Measurements from ENCODE around the gene TEKT4. TPM values are rescaled to one million over a fixed set of nuclear protein-coding genes. Genes with fewer than 3 reads are reported as not detected.

The TEKT4 gene
- total RNA-seq, 1 donor from 2014 or later: under 0.01 TPM

DNA sequence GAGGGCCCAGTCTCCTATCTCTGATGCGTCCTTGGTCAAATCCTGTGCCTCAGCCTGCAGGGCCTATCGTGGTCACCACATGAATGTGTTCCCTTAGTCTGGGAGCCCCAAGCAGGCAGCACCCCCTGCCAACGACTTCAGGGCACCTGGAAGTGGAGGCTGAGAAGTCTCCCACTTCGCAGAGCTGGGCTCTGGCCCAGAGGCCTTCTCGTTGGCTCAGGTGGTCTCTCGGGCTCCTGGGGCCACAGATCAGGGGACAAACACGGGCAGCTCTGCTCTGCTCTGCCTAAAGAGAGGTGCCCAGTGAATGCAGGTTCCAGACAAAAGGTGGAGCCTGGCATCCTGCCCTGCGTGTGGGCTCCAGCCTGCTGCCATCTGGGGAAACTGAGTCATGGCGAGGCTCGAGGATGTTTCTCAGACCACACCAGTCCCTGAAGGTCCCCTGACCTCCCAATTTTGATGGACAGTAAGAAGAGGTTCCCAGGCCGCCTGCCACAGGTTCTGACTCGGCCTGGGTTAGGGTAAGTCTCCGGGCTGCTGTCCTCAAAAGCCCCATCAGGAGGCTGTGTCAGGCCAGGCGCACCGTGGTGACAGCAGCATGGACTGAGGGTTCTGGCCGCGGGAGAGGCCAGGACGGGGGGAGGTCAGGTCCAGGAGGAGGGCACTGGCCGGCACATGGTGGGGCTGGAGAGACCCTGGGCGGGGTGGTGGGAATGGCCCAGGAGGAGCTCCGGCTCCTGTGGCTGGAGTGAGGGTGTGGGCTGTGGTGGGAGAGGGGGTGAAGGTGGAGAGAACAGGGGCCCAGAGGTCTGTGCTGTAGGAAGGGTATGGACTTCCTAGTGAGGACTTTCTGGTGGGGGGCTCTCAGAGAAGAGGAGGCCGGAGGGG lies 1.4 kb upstream of the TEKT4 start:
- Histone ChIP-seq H3K27me3 (ENCODE audit: control insufficient read depth in 3 of 3, insufficient read depth in 3 of 3, low read length in 3 of 3) (peaks cover 14 to 41% (median 40%) of the 10 kb centered on the region in 3 donors), H3K4me3 (ENCODE audit: low read length in 3 of 3) (no peak overlapping the region), H3K36me3 (ENCODE audit: control insufficient read depth in 3 of 3, insufficient read depth in 3 of 3, low read length in 3 of 3) (no peaks in the 10 kb centered on the region), H3K27ac (ENCODE audit: low read depth, low read length) (no peak overlapping the region), H3K9me3 (ENCODE audit: control insufficient read depth in 3 of 3, low read length in 3 of 3) (no peaks in the 10 kb centered on the region), H3K9ac (ENCODE audit: low read depth in 1 of 3, low read length in 3 of 3) (no peak overlapping the region), H3K4me1 (ENCODE audit: control insufficient read depth in 3 of 3, insufficient read depth in 3 of 3, low read length in 3 of 3) (no peaks in the 10 kb centered on the region)

DNA sequence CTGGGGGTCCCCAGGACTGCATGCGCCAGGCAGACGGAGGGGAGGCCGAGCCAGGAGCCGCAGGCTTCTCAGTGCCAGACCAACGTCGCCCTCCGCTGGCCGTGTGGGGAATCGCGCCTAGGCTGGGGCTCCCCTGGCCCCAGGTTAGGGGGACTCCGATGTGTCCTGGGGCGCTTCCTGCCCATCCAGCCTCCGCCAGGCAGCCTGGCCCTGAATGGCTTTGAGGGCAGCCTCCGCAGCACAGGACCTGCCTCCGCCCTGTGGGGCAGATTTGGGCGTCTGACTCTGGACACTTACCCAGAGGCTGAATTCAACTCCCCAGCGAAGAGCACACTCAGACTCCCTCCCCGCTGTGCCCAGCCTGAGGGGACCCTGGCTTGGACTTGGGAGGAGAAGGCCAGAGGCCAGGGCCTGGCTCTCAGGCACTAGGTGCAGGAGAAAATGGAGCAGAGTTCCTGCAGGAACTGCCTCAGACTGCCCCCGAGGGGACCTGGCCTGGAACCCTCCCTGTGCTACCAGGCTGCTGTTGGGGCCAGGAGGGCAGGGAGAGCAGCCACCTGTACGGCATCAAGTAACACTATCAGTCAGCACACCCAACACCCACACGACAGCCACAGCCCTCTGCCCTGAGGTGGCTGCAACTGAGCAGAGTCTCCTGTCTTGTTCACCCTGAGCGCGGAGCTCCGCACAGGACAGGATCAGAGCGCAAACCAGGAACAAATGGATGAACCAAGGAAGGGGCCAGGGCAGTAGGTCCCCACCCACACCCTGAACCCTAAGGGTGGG lies 597 bp upstream of the TEKT4 start:
- no peak overlapping the region for H3K27ac ChIP-seq (ENCODE audit: low read depth, low read length)
- H3K4me1 ChIP-seq (ENCODE audit: control insufficient read depth in 3 of 3, insufficient read depth in 3 of 3, low read length in 3 of 3): no peaks in the 10 kb centered on the region
- H3K4me3 ChIP-seq (ENCODE audit: low read length in 3 of 3): no peak overlapping the region
- no peaks in the 10 kb centered on the region for H3K36me3 ChIP-seq (ENCODE audit: control insufficient read depth in 3 of 3, insufficient read depth in 3 of 3, low read length in 3 of 3)
- peaks cover 14 to 46% (median 46%) of the 10 kb centered on the region in 3 donors for H3K27me3 ChIP-seq (ENCODE audit: control insufficient read depth in 3 of 3, insufficient read depth in 3 of 3, low read length in 3 of 3)
- H3K9me3 ChIP-seq (ENCODE audit: control insufficient read depth in 3 of 3, low read length in 3 of 3): no peaks in the 10 kb centered on the region
- H3K9ac ChIP-seq (ENCODE audit: low read depth in 1 of 3, low read length in 3 of 3): no peak overlapping the region

DNA sequence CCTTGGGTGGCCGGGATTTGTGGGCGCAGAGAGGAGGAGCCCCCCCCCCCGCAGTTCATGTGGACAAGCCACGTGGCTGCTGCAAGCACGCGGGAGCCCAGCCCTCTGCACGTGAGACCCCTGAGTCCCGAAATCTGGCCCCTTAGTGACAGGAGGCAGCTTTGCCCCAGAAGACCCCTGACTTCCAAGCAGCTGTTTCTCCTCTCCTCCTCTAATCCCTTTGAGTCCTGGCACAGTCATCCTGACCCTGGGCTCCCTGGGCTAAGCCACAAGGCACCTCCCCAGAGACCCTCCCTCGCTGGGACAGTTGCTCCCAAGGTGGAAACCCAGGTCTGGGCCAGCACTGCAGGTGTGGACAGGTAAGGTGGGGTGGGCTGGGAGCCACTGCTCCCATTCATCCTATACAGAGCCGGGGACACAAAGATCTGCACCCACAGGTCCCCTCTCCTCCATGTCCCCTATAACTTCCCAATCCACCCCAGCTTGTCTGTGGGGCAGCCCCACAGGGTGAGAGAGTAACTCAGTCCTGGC lies 923 bp downstream of the TEKT4 start:
- no peak overlapping the region for H3K27ac ChIP-seq (ENCODE audit: low read depth, low read length)
- H3K27me3 ChIP-seq (ENCODE audit: control insufficient read depth in 3 of 3, insufficient read depth in 3 of 3, low read length in 3 of 3): peaks cover 16 to 48% (median 46%) of the 10 kb centered on the region in 3 donors
- H3K9ac ChIP-seq (ENCODE audit: low read depth in 1 of 3, low read length in 3 of 3): no peak overlapping the region
- no peaks in the 10 kb centered on the region for H3K36me3 ChIP-seq (ENCODE audit: control insufficient read depth in 3 of 3, insufficient read depth in 3 of 3, low read length in 3 of 3)
- no peak overlapping the region for H3K4me3 ChIP-seq (ENCODE audit: low read length in 3 of 3)
- no peaks in the 10 kb centered on the region for H3K4me1 ChIP-seq (ENCODE audit: control insufficient read depth in 3 of 3, insufficient read depth in 3 of 3, low read length in 3 of 3)
- H3K9me3 ChIP-seq (ENCODE audit: control insufficient read depth in 3 of 3, low read length in 3 of 3): no peaks in the 10 kb centered on the region

DNA sequence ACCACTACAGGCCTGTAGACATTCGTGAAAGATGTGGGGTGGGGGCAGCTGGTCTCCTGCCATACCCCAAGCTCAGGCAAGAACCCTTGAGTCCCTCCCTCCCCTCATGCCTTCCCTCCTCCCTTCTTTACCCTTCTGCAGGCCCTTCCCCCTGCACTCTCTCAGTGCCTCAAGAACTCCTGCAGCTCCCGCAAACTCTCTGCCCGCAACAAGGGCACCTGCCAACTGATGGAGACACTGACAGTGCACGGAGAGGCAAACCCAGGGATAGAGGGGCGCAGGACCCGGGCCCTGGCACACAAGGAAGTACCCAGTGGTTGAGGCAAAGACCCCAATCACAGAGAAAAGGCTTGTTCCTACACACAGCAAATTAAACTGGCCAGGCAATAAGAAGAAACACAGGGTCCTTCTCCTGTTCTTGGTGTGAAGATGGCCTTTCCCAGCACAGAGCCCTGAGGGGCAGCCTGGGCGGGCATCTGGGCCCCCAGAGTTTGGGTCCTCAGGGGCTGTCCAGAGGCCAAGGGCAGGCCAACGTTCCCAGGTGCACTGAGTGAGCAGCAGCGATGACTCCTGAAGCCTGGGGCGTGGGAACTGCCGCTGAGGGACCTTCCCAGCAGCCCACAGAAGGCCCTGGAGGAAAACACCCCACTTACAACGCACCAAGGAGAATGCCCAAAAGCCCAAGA lies 1.6 kb downstream of the TEKT4 start:
- Histone ChIP-seq H3K4me1 (ENCODE audit: control insufficient read depth in 3 of 3, insufficient read depth in 3 of 3, low read length in 3 of 3) (no peaks in the 10 kb centered on the region), H3K9ac (ENCODE audit: low read depth in 1 of 3, low read length in 3 of 3) (no peak overlapping the region), H3K27ac (ENCODE audit: low read depth, low read length) (no peak overlapping the region), H3K9me3 (ENCODE audit: control insufficient read depth in 3 of 3, low read length in 3 of 3) (no peaks in the 10 kb centered on the region), H3K4me3 (ENCODE audit: low read length in 3 of 3) (no peak overlapping the region), H3K36me3 (ENCODE audit: control insufficient read depth in 3 of 3, insufficient read depth in 3 of 3, low read length in 3 of 3) (no peaks in the 10 kb centered on the region), H3K27me3 (ENCODE audit: control insufficient read depth in 3 of 3, insufficient read depth in 3 of 3, low read length in 3 of 3) (peaks cover 16 to 48% (median 46%) of the 10 kb centered on the region in 3 donors)

DNA sequence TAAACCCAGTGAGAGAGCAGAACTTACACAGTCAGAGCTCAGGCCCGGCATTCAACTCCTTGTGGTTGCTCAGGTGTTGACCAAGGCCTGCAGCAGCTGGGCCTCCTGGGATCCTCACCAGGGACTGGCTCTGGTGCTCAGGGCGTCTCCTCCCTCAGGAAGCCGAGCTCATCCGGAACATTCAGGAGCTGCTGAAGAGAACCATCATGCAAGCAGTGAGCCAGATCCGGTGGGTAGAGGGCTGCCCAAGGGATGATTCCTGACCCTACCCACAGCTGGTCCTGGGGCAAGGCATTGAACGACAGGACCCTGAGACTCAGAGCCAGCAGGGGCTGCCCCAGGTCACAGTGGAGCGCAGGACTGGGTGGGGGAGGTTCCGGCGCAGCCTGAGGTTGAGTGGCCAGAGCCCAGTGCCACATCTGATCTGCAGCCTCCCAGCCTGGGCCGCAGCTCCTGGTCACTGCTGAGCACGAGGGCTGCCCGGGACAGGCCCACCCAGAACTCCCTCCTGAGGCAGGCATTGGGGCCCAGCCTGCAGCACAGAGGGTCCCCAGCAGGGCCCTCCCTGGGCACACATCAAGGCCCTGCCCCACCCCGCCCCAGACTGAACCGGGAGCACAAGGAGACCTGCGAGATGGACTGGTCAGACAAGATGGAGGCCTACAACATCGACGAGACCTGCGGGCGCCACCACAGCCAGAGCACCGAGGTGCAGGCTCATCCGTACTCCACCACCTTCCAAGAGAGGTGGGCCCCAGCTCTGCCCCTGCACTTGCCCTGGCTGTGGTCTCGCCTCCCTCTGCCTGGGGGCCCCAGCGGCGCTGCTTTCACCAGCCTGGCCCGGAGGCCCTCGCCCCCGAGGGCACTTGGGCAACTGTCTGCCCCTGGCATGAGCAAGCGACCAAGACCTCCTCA lies 2.4 kb downstream of the TEKT4 start:
- Histone ChIP-seq H3K9me3 (ENCODE audit: control insufficient read depth in 3 of 3, low read length in 3 of 3) (no peaks in the 10 kb centered on the region), H3K4me1 (ENCODE audit: control insufficient read depth in 3 of 3, insufficient read depth in 3 of 3, low read length in 3 of 3) (no peaks in the 10 kb centered on the region), H3K27me3 (ENCODE audit: control insufficient read depth in 3 of 3, insufficient read depth in 3 of 3, low read length in 3 of 3) (peaks cover 16 to 48% (median 46%) of the 10 kb centered on the region in 3 donors), H3K9ac (ENCODE audit: low read depth in 1 of 3, low read length in 3 of 3) (no peak overlapping the region), H3K4me3 (ENCODE audit: low read length in 3 of 3) (no peak overlapping the region), H3K27ac (ENCODE audit: low read depth, low read length) (no peak overlapping the region), H3K36me3 (ENCODE audit: control insufficient read depth in 3 of 3, insufficient read depth in 3 of 3, low read length in 3 of 3) (no peaks in the 10 kb centered on the region)

DNA sequence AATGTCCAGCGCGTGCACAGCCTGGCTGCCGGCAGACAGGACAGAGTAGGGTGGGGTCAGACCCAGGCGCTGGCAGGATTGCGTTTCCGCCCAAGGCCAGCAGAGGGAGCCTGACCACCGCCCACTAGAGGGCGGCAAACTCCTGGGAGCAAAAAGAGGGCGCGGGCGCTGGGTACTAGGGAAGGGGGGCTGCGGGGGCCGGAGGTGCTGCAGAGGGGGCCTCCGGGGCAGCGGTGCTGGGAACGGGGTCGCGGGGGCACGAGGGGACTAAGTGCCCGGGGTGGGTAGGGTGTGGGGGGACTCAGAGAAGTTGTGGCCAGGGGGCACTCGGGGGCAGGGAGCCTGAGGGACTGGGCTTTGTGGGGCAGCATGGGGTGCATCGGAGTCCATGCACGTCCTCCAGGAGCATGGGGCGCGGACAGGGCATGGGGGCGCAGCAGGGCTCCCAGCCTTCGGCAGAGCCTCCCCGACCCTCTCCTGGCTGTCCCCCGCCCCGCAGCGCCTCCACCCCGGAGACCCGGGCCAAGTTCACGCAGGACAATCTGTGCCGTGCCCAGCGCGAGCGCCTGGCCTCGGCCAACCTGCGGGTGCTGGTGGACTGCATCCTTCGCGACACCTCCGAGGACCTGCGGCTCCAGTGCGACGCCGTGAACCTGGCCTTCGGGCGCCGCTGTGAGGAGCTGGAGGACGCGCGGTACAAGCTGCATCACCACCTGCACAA lies 3.2 kb downstream of the TEKT4 start:
- Histone ChIP-seq H3K9ac (ENCODE audit: low read depth in 1 of 3, low read length in 3 of 3) (no peak overlapping the region), H3K9me3 (ENCODE audit: control insufficient read depth in 3 of 3, low read length in 3 of 3) (no peaks in the 10 kb centered on the region), H3K4me3 (ENCODE audit: low read length in 3 of 3) (no peak overlapping the region), H3K36me3 (ENCODE audit: control insufficient read depth in 3 of 3, insufficient read depth in 3 of 3, low read length in 3 of 3) (no peaks in the 10 kb centered on the region), H3K27me3 (ENCODE audit: control insufficient read depth in 3 of 3, insufficient read depth in 3 of 3, low read length in 3 of 3) (peaks cover 16 to 44% (median 41%) of the 10 kb centered on the region in 3 donors), H3K27ac (ENCODE audit: low read depth, low read length) (no peak overlapping the region), H3K4me1 (ENCODE audit: control insufficient read depth in 3 of 3, insufficient read depth in 3 of 3, low read length in 3 of 3) (no peaks in the 10 kb centered on the region)

DNA sequence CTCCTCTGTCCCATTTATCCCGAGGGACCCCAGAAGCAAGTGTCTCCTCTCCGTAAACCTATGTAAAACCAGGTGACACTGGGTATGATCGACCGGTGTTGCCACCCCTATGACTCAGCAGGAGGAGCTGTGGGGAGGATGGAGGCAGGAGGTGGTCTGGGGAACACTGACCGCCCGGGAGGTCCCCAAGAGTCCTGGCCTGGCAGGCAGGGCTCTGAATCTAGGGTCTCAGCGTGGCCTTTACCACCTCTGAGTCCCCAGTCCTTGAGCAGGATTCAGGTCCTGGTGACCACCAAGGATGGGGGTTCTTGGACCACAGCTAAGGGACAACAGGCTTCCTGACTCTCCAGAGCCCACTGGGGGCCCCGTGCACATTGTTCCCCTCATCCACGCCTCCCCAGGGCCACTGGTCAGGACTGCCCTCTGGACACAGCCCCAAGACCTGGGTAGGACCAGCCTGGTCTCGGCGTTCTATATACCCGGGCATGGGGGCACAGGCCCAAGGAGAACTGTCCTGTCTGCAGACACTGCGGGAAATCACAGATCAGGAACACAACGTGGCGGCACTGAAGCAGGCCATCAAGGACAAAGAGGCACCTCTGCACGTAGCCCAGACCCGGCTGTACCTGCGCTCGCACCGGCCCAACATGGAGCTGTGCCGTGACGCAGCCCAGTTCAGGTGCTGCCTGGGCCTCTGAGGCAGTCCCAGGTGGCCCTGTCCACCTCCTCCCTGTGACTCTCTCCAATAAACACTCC lies 4.0 kb downstream of the TEKT4 start:
- Histone ChIP-seq H3K36me3 (ENCODE audit: control insufficient read depth in 3 of 3, insufficient read depth in 3 of 3, low read length in 3 of 3) (no peaks in the 10 kb centered on the region), H3K4me3 (ENCODE audit: low read length in 3 of 3) (no peak overlapping the region), H3K9ac (ENCODE audit: low read depth in 1 of 3, low read length in 3 of 3) (no peak overlapping the region), H3K27ac (ENCODE audit: low read depth, low read length) (no peak overlapping the region), H3K27me3 (ENCODE audit: control insufficient read depth in 3 of 3, insufficient read depth in 3 of 3, low read length in 3 of 3) (peaks cover 16 to 41% (median 41%) of the 10 kb centered on the region in 3 donors), H3K4me1 (ENCODE audit: control insufficient read depth in 3 of 3, insufficient read depth in 3 of 3, low read length in 3 of 3) (no peaks in the 10 kb centered on the region), H3K9me3 (ENCODE audit: control insufficient read depth in 3 of 3, low read length in 3 of 3) (no peaks in the 10 kb centered on the region)

DNA sequence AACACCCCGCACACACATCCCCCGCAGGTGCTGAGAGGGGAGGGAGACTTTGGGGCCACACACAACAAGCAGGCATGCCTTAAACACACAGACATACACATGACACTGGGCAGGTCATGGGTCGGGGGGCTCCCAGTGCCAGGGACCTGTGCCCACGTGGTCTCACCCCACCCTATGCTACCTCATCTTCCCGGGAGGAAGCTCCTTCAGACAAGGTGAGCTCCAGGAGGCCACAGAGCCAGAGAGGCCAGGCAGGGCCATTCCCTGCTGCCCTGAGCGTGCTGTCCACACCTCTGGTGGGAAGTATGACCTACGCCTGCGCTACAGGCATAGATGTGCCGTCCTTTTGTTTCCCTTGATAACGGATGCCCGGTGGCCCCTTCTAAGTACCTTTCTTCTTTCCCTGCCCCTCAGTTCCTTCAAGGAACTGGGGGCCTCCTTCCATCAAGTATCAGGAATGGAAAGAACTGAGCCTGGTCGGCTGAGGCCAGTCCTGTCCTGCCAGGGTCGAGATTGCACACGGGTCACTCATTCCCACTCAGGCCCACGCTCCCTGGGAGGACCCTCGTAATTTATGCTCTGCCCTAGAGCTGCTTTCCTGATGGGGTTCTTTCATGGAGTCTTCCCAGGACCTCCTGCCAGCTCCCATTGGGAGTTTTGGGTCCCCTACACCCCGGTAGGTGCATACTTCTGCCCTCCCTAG lies 4.7 kb downstream of the TEKT4 start:
- no peak overlapping the region for H3K9ac ChIP-seq (ENCODE audit: low read depth in 1 of 3, low read length in 3 of 3)
- no peak overlapping the region for H3K4me3 ChIP-seq (ENCODE audit: low read length in 3 of 3)
- H3K27ac ChIP-seq (ENCODE audit: low read depth, low read length): no peak overlapping the region
- H3K36me3 ChIP-seq (ENCODE audit: control insufficient read depth in 3 of 3, insufficient read depth in 3 of 3, low read length in 3 of 3): no peaks in the 10 kb centered on the region
- H3K27me3 ChIP-seq (ENCODE audit: control insufficient read depth in 3 of 3, insufficient read depth in 3 of 3, low read length in 3 of 3): peaks cover 13 to 37% (median 33%) of the 10 kb centered on the region in 3 donors
- no peaks in the 10 kb centered on the region for H3K9me3 ChIP-seq (ENCODE audit: control insufficient read depth in 3 of 3, low read length in 3 of 3)
- H3K4me1 ChIP-seq (ENCODE audit: control insufficient read depth in 3 of 3, insufficient read depth in 3 of 3, low read length in 3 of 3): no peaks in the 10 kb centered on the region
